ENCODE results near the gene OR5L2. TPM values are rescaled to one million over a fixed set of nuclear protein-coding genes. Genes with fewer than 3 reads are reported as not detected.

The OR5L2 gene
- total RNA-seq (not detected), polyA plus RNA-seq (not detected)
- long read RNA-seq, donor 1, result 0 reads
- long read RNA-seq, donor 2, result 0 reads
- long read RNA-seq, donor 3, result 0 reads

DNA sequence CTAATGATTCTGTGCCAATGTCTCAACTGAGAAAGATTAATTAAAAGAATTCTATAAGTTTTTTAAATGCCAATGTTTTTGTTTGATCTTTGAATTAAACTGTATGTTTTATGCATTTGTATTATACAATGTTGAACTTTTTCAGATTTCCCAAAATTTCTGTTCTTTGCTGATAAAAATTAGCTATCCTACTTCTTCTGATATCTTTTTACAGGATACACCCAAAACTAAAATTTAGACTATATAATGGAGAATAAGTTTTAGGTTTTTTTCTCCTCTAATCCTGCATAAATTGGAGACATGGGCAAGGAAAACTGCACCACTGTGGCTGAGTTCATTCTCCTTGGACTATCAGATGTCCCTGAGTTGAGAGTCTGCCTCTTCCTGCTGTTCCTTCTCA is at the start of gene OR5L2:
Gene OR5L2 (plus strand): TSS at position 301 of the 400 bp plus-strand sequence. CDS start 0 bp downstream, at position 301.
- Histone ChIP-seq H3K27me3 (no peaks in the 10 kb centered on the region), H3K4me1 (no peaks in the 10 kb centered on the region), H3K4me3 (no peak within 1 kb of the TSS), H3K27ac (no peak within 1 kb of the TSS), H3K36me3 (no peaks in the 10 kb centered on the region), H3K9me3 (no peaks in the 10 kb centered on the region)
- TF ChIP-seq CTCF (IDR thresholded peaks at IDR 0.05), result no peak
- no peak for TF ChIP-seq POLR2A (IDR thresholded peaks at IDR 0.05)
- intact Hi-C loops (cut with DNase I), result no loop called here
- DNase-seq, result no peak
- ATAC-seq, result no peak

- WGBS, 4 donors, result 71 to 87% (median 84%) methylated on average over 1 of the region's 1 CpG
- intact Hi-C loops (cut with DNase I), result no loop called here
- no peak for TF ChIP-seq CTCF (IDR thresholded peaks at IDR 0.05)
- TF ChIP-seq POLR2A (IDR thresholded peaks at IDR 0.05), result no peak
- Histone ChIP-seq H3K27me3 (no peaks in the 10 kb centered on the region), H3K36me3 (no peaks in the 10 kb centered on the region), H3K4me1 (no peaks in the 10 kb centered on the region), H3K9me3 (no peaks in the 10 kb centered on the region), H3K4me3 (no peak overlapping the region), H3K27ac (no peak overlapping the region)
- DNase-seq (no peak), ATAC-seq (no peak)
These were observed 35.4 kb upstream of the OR5L2 start for GRCh38 chr11:55791606-55792005.

DNA sequence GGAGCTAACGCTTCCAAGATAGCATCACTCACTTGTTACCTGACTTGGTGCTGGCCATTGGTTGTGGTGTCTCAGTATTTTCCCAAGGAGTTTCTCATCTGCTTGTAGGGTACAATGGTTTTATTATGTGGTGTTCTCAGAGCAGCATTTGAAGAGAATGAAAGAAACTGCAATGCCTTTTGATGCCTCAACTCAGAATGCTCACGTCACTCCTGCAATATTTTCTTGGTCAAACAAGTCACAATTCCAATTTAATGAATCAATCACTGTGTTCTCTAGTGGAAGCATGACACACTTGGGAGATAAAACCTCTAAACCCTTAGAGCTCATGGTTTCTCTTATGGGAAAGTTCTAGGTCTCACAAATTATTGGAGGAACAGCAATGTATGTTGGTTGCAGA is 33.7 kb upstream of the OR5L2 start:
- TF ChIP-seq POLR2A (IDR thresholded peaks at IDR 0.05), result no peak
- TF ChIP-seq CTCF (IDR thresholded peaks at IDR 0.05), result no peak
- Histone ChIP-seq H3K9me3 (peaks cover 0 to 2% (median 0%) of the 10 kb centered on the region in 12 donors), H3K27me3 (no peaks in the 10 kb centered on the region), H3K27ac (no peak overlapping the region), H3K36me3 (no peaks in the 10 kb centered on the region), H3K4me3 (no peak overlapping the region), H3K4me1 (no peaks in the 10 kb centered on the region)
- ATAC-seq (no peak), DNase-seq (no peak)
- intact Hi-C loops (cut with DNase I), result no loop called here
- 41 to 84% (median 68%) methylated on average over 2 of the region's 2 CpGs for WGBS, 4 donors

GRCh38 chr11:55795256-55795655 is 31.8 kb upstream of the OR5L2 start, which contains the start of gene OR5D14:
TSS of gene OR5D14 (plus strand) at chr11:55795556. CDS start at chr11:55795556, 0 bp downstream.
- TF ChIP-seq CTCF (IDR thresholded peaks at IDR 0.05) (no peak), POLR2A (IDR thresholded peaks at IDR 0.05) (no peak)
- H3K27ac ChIP-seq, result no peak within 1 kb of the TSS
- H3K4me3 ChIP-seq, result no peak within 1 kb of the TSS
- H3K27me3 ChIP-seq, result no peaks in the 10 kb centered on the region
- H3K36me3 ChIP-seq, result no peaks in the 10 kb centered on the region
- DNase-seq (no peak), ATAC-seq (no peak)
- H3K9me3 ChIP-seq, result peaks cover 0 to 5% (median 0%) of the 10 kb centered on the region in 12 donors
- intact Hi-C loops (cut with DNase I), result no loop called here
- no peaks in the 10 kb centered on the region for H3K4me1 ChIP-seq
